Activated CD8-positive, alpha-beta memory T cell treated with anti-CD3 and anti-CD28 coated beads for 48 hours (primary cell): Measurements from ENCODE around the gene MFAP3.
"Not testable (repeated sequence)": the region's sequence is repeated elsewhere in the genome, so short reads cannot be mapped to it uniquely, and the experiment has no call there.

Source experiments
- DNase-seq, 3 experiments: peaks; one replicate each; pipeline ENCODE4 v3.0.0-alpha.2; 2020; ENCODE audit warnings: low read depth in 2 of 3, low spot score in 2 of 3

MFAP3 gene

GRCh38 chr5:154049636-154050035 lies 10.9 kb downstream of the MFAP3 start:
- no peak for DNase-seq

GRCh38 chr5:154053468-154053867 lies 14.7 kb downstream of the MFAP3 start:
- DNase-seq, result no peak

GRCh38 chr5:154055201-154055600 lies 16.4 kb downstream of the MFAP3 start:
- DNase-seq, result no peak

GRCh38 chr5:154058055-154059038 lies 19.6 kb downstream of the MFAP3 start:
- DNase-seq, result no peak

GRCh38 chr5:154059039-154059430 lies 20.3 kb downstream of the MFAP3 start:
- no peak for DNase-seq

- DNase-seq, result no peak
These were observed 20.8 kb downstream of the MFAP3 start for GRCh38 chr5:154059583-154059982.

- DNase-seq, result no peak
These were observed 21.8 kb downstream of the MFAP3 start for GRCh38 chr5:154060606-154061005.

- no peak for DNase-seq
These were observed 24.6 kb downstream of the MFAP3 start for GRCh38 chr5:154063372-154063771.

- DNase-seq, result no peak
These were observed 27.2 kb downstream of the MFAP3 start for GRCh38 chr5:154065971-154066370.

- not testable (repeated sequence) for DNase-seq
These were observed 31.1 kb downstream of the MFAP3 start for GRCh38 chr5:154069854-154070253.

GRCh38 chr5:154071799-154072413 lies 33.1 kb downstream of the MFAP3 start:
- DNase-seq, result no peak

- DNase-seq, result peak; percentile 56 to 80 (median 79)
These were observed 33.8 kb downstream of the MFAP3 start for GRCh38 chr5:154072414-154073171.

- no peak for DNase-seq
These were observed 37.6 kb downstream of the MFAP3 start for GRCh38 chr5:154076240-154076922.

- no peak for DNase-seq
These were observed 38.9 kb downstream of the MFAP3 start for GRCh38 chr5:154077696-154078095.

- no peak for DNase-seq
These were observed 39.5 kb downstream of the MFAP3 start for GRCh38 chr5:154078272-154078671.

GRCh38 chr5:154081246-154081645 lies 42.5 kb downstream of the MFAP3 start:
- DNase-seq, result no peak

GRCh38 chr5:154084062-154084639 lies 45.4 kb downstream of the MFAP3 start:
- DNase-seq, result no peak

GRCh38 chr5:154086146-154086545 lies 47.4 kb downstream of the MFAP3 start:
- DNase-seq, result no peak

GRCh38 chr5:154086641-154087040 lies 47.9 kb downstream of the MFAP3 start:
- DNase-seq, result no peak

GRCh38 chr5:154087260-154087659 lies 48.5 kb downstream of the MFAP3 start:
- DNase-seq, result no peak

- no peak for DNase-seq
These were observed 50.0 kb downstream of the MFAP3 start for GRCh38 chr5:154088801-154089200.
